ENCODE data around the gene MYRFL. TPM values are rescaled to one million over a fixed set of nuclear protein-coding genes. Genes with fewer than 3 reads are reported as not detected.

The MYRFL gene
- total RNA-seq, 1 donor from 2014 or later: 0.13 TPM

- Mint-ChIP-seq H3K4me3 (ENCODE audit: unreplicated experiment) (no peak overlapping the region), H3K27me3 (ENCODE audit: unreplicated experiment) (no peaks in the 10 kb centered on the region), H3K36me3 (ENCODE audit: unreplicated experiment) (no peaks in the 10 kb centered on the region), H3K9me3 (ENCODE audit: unreplicated experiment) (peaks cover 6% of the 10 kb centered on the region), H3K4me1 (ENCODE audit: unreplicated experiment) (no peaks in the 10 kb centered on the region), H3K27ac (ENCODE audit: unreplicated experiment) (no peak overlapping the region)
- TF ChIP-seq, protein P1, sequence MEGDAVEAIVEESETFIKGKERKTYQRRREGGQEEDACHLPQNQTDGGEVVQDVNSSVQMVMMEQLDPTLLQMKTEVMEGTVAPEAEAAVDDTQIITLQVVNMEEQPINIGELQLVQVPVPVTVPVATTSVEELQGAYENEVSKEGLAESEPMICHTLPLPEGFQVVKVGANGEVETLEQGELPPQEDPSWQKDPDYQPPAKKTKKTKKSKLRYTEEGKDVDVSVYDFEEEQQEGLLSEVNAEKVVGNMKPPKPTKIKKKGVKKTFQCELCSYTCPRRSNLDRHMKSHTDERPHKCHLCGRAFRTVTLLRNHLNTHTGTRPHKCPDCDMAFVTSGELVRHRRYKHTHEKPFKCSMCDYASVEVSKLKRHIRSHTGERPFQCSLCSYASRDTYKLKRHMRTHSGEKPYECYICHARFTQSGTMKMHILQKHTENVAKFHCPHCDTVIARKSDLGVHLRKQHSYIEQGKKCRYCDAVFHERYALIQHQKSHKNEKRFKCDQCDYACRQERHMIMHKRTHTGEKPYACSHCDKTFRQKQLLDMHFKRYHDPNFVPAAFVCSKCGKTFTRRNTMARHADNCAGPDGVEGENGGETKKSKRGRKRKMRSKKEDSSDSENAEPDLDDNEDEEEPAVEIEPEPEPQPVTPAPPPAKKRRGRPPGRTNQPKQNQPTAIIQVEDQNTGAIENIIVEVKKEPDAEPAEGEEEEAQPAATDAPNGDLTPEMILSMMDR (IDR thresholded peaks at IDR 0.05): no peak
- DNase-seq (ENCODE audit: extremely low spot score, unreplicated experiment): no peak
Measured at GRCh38 chr12:69994724-69995173, 169.7 kb downstream of the MYRFL start.

DNA sequence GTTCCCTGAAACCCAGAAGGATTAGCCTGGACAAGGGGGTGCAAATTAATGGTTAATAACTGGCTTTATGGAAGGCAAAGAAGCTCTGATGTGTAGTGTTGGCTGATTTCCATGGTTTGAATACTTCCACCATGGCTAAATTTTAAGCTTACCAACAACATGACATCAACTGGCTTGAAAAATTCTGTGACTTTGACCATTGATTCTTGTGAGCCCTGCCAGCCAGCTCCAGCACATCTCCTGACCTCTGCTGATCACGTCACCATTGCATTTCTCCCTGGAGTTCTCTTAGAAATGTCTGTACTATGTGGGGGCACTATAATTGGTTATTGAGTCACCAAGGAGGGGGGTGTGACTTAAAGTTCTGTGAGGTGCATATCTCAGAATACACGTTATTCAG, 171.2 kb downstream of the MYRFL start:
- H3K27ac Mint-ChIP-seq (ENCODE audit: unreplicated experiment): no peak overlapping the region

DNA sequence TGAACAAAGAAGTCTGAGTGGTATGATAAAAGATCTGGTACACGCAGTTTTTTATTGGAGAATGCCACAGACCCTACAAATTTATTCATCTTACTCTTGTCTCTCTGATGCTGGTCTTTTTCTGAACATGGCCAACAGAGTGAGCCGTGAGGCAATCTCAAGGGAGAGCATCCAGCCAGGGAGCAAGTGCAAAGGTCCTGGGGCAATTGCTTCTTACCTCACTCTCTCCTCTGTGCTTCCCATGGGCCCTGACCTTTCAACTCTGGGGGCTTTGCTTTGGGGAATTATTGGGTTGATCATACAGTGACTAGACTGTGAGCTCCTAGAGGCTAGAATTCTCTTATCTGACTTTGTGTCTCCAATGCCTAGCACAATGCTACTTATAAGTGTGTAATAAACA, 171.7 kb downstream of the MYRFL start:
- Mint-ChIP-seq H3K27me3 (ENCODE audit: unreplicated experiment) (no peaks in the 10 kb centered on the region), H3K4me1 (ENCODE audit: unreplicated experiment) (no peaks in the 10 kb centered on the region), H3K9me3 (ENCODE audit: unreplicated experiment) (peaks cover 6% of the 10 kb centered on the region), H3K36me3 (ENCODE audit: unreplicated experiment) (no peaks in the 10 kb centered on the region), H3K4me3 (ENCODE audit: unreplicated experiment) (no peak overlapping the region), H3K27ac (ENCODE audit: unreplicated experiment) (no peak overlapping the region)
- TF ChIP-seq, protein P1 (IDR thresholded peaks at IDR 0.05): no peak
- DNase-seq (ENCODE audit: extremely low spot score, unreplicated experiment): no peak

More for the DNA sequence above, 171.2 kb downstream of the MYRFL start:
- Mint-ChIP-seq H3K27me3 (ENCODE audit: unreplicated experiment) (no peaks in the 10 kb centered on the region), H3K36me3 (ENCODE audit: unreplicated experiment) (no peaks in the 10 kb centered on the region), H3K9me3 (ENCODE audit: unreplicated experiment) (peaks cover 6% of the 10 kb centered on the region), H3K4me3 (ENCODE audit: unreplicated experiment) (no peak overlapping the region), H3K4me1 (ENCODE audit: unreplicated experiment) (no peaks in the 10 kb centered on the region)
- TF ChIP-seq, protein P1 (IDR thresholded peaks at IDR 0.05): no peak
- no peak for DNase-seq (ENCODE audit: extremely low spot score, unreplicated experiment)

DNA sequence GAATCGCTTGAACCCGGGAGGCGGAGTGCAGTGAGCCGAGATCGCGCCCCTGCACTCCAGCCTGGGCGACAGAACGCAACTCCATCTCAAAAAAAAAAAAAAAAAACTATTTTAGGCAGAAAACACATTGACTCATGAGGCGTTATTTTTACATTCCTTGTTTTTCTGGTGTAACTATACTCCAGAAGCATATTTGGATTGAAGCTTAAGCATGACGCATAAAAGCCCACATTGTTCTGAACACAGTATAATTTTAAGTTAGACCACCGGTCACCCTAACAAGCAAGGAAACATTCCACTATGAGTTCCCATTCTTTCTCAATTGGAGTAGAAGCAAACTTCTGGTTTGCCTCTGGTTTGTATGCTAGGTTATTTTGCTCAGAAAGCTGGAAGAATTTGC, 173.0 kb downstream of the MYRFL start:
- Mint-ChIP-seq H3K9me3 (ENCODE audit: unreplicated experiment) (peaks cover 6% of the 10 kb centered on the region), H3K36me3 (ENCODE audit: unreplicated experiment) (no peaks in the 10 kb centered on the region), H3K4me1 (ENCODE audit: unreplicated experiment) (no peaks in the 10 kb centered on the region), H3K4me3 (ENCODE audit: unreplicated experiment) (no peak overlapping the region), H3K27me3 (ENCODE audit: unreplicated experiment) (no peaks in the 10 kb centered on the region), H3K27ac (ENCODE audit: unreplicated experiment) (no peak overlapping the region)
- DNase-seq (ENCODE audit: extremely low spot score, unreplicated experiment): no peak
- TF ChIP-seq, protein P1 (IDR thresholded peaks at IDR 0.05): no peak

- TF ChIP-seq, protein P1 (IDR thresholded peaks at IDR 0.05): no peak
- Mint-ChIP-seq H3K4me1 (ENCODE audit: unreplicated experiment) (no peaks in the 10 kb centered on the region), H3K27ac (ENCODE audit: unreplicated experiment) (no peak overlapping the region)
Measured at GRCh38 chr12:69998922-69999321, 173.9 kb downstream of the MYRFL start.

More at GRCh38 chr12:69998922-69999321, 173.9 kb downstream of the MYRFL start:
- Mint-ChIP-seq H3K4me3 (ENCODE audit: unreplicated experiment) (no peak overlapping the region), H3K9me3 (ENCODE audit: unreplicated experiment) (no peaks in the 10 kb centered on the region), H3K36me3 (ENCODE audit: unreplicated experiment) (no peaks in the 10 kb centered on the region), H3K27me3 (ENCODE audit: unreplicated experiment) (no peaks in the 10 kb centered on the region)
- no peak for DNase-seq (ENCODE audit: extremely low spot score, unreplicated experiment)

Measured in osteocyte (in vitro differentiated cells).